GM10248 (cell line): ENCODE data around the gene SLC27A2.

Source experiments
- CTCF ChIA-PET: fragments of 300-600 bp; sonication (Branson Sonifier 250); formaldehyde crosslinking; extraction: SDS; loops from one replicate; lab custom pipeline; 2021; ENCODE audit warnings: antibody characterized with exemption; lab: Yijun Ruan, JAX
- POLR2A ChIA-PET: fragments of 350-650 bp; sonication (Branson Sonifier 250); formaldehyde crosslinking; extraction: SDS; loops from one replicate; lab custom pipeline; 2020; ENCODE audit warnings: antibody characterized with exemption; lab: Yijun Ruan, JAX
- DNase-seq: peaks from one replicate; pipeline ENCODE4 v3.0.0; 2012; ENCODE audit errors: extremely low spot score
- CTCF ChIP-seq: IDR thresholded peaks from 2 replicates; pipeline ENCODE4 v1.5.1; 2012; ENCODE audit warnings: mild to moderate bottlenecking, low read depth; ENCODE audit errors: extremely low read depth, missing control alignments, control extremely low read depth

SLC27A2 gene

GRCh38 chr15:50202003-50202402 is 20.0 kb downstream of the SLC27A2 start:
- ChIA-PET CTCF (no interaction called here), POLR2A (no interaction called here)
- no peak for TF ChIP-seq CTCF
- DNase-seq, result no peak

GRCh38 chr15:50206020-50206419 is 24.0 kb downstream of the SLC27A2 start:
- CTCF ChIA-PET, result no interaction called here
- POLR2A ChIA-PET, result no interaction called here
- TF ChIP-seq CTCF, result no peak
- DNase-seq, result no peak

- TF ChIP-seq CTCF, result no peak
- CTCF ChIA-PET, result interaction anchor here (1.1 to 1.2 kb wide), 2 partner anchors 10 to 38 kb away, joined by 3 to 4 read pairs; no protein-coding TSS in a partner anchor
- DNase-seq, result no peak
Measured at GRCh38 chr15:50209809-50210208, 27.8 kb downstream of the SLC27A2 start.

GRCh38 chr15:50210462-50211157 is 28.6 kb downstream of the SLC27A2 start:
- DNase-seq, result no peak
- ChIA-PET CTCF (interaction anchor here (1.1 to 1.2 kb wide), 2 partner anchors 9 to 37 kb away, joined by 3 to 4 read pairs; no protein-coding TSS in a partner anchor), POLR2A (no interaction called here)
- no peak for TF ChIP-seq CTCF

More at GRCh38 chr15:50209809-50210208, 27.8 kb downstream of the SLC27A2 start:
- POLR2A ChIA-PET, result no interaction called here

GRCh38 chr15:50218291-50218690 is 36.3 kb downstream of the SLC27A2 start:
- TF ChIP-seq CTCF, result no peak
- no peak for DNase-seq
- ChIA-PET CTCF (no interaction called here), POLR2A (no interaction called here)

GRCh38 chr15:50218691-50219090 is 36.7 kb downstream of the SLC27A2 start:
- ChIA-PET POLR2A (no interaction called here), CTCF (interaction anchor here (1.7 kb wide), 2 partner anchors 15 to 74 kb away, joined by 4 to 5 read pairs; no protein-coding TSS in a partner anchor)
- TF ChIP-seq CTCF, result no peak
- no peak for DNase-seq

- CTCF ChIA-PET, result interaction anchor here (1.5 to 2.2 kb wide), 4 partner anchors 10 to 73 kb away, joined by 4 to 5 read pairs (median 4); no protein-coding TSS in a partner anchor
Measured at GRCh38 chr15:50219820-50220219, 37.8 kb downstream of the SLC27A2 start.

More at GRCh38 chr15:50219820-50220219, 37.8 kb downstream of the SLC27A2 start:
- no peak for DNase-seq
- POLR2A ChIA-PET, result no interaction called here
- no peak for TF ChIP-seq CTCF
